Endothelial cell of hepatic sinusoid (primary cell): Measurements from ENCODE around the gene RAI14.

Source experiments
- in situ Hi-C: cut with HindIII; loops from 2 replicates; pipeline ENCODE4 v1.10.0; 2017; ENCODE audit warnings: low sequenced_read_pairs

Gene RAI14

DNA sequence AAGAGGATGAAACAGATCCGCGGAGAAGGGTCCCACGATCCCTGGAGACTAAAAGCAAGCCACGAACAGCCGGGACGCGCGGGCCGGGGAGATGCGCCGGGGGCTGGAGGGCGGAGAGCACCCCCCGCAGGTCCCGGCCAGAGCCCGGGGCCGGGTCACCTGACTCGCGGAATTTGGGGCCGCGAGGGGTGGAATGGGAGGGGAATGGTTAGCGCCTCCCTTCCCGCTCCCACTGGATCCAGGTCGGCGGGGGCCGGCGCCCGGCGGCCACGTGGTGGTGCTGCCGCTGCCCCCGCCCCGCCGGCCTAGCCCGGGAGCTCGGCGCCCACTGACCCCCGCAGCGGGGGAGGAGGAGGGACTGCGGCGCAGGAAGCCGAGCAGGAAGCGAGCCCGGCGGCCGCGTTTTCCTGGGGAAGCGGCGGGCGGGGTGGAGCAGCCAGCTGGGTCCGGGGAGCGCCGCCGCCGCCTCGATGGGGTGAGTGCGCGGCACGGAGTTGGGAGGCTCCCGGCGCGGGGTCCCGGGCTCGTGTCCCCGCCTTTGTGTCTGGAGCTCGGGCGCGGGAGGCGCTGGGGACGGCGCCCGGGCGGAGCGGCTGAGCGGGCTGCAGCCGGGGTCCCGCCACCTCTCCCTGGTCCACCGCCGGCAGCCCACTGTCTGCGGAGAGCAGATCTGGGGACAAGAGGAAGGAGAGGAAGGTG, at the start of gene RAI14:
RAI14 (plus strand) TSS at position 328 of the 699 bp plus-strand sequence. CDS start 30,592 bp downstream, outside the sequence.
- in situ Hi-C loops: no loop called here

DNA sequence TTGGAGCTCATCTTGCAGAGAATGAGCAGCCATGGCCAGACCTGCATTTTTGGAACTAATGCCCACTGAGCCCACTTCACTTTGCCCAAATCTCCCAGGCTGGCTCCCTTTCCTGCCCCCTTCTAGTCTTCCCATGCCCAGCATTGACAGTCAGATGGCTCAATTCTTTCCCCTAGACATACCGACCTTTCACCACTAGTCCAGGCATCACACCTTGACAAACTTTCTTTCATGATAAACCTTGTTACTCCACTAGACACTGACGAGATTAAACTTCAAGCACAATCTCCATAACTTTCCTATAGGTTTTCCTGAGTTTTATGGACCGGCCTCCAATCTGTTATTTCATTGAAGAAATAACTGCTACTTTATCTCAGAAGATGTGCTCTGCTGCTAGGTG, 47.8 kb upstream of the RAI14 start:
- in situ Hi-C loops: loop anchor here (10.0 kb wide), 1 partner anchor 84 kb away; no protein-coding TSS in a partner anchor

DNA sequence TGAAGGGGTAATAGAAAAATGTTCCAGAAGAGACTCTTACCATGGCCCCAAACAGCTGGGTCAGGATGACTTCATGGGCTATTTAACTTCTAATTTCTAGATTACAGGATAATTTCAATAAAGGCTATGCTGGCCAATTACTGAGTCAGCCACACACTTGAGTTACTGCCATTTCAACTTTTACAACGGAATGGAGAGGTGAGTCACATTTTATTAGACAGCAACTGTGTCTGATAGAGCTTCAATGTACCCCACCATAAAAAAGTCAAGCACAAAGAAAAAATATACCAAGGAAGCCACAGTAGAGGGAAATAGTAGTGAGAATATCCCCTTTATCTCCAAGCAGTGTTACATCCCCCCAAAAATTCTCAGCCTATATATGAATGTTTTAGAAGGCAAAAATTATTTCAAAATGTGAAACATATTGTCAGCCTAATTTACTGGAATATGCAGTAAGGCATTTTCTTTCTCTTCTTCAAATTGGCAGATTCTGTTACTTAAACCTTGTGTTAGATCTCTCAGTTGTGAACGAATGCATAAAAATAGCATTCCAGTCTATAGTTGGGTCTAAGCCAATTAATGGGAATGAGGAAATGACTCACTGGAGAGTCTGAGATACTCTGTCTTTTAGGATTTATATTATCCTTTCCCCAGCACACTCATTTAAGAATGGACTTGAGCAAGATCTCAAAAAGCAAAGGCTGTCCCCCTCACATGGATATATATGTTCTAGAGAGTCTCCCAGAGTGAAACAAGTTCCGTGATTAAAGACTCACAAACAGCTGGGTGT, 47.1 kb upstream of the RAI14 start:
- in situ Hi-C loops: loop anchor here (10.0 kb wide), 1 partner anchor 84 kb away; no protein-coding TSS in a partner anchor

DNA sequence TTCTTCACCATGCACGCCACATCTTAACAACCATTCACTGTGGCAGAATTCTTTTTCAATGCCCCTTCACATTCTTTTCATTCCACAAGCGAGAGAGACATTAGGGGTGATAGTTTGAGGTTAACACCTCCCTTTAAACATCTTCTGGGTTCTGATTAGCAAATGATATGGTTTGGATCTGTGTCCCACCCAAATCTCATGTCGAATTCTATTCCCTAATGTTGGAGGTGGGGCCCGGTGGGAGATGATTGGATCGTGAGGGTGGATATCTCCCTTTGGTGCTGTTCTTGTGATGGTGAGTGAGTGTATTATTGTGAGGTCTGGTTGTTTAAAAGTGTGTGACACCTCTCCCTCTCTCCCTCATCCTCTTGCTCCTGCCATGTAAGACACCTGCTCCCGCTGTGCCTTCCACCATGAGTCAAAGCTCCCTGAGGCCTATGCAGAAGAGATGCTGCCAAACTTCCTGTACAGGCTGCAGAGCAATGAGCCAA, 46.1 kb upstream of the RAI14 start:
- in situ Hi-C loops: loop anchor here (10.0 kb wide), 1 partner anchor 85 kb away; no protein-coding TSS in a partner anchor

DNA sequence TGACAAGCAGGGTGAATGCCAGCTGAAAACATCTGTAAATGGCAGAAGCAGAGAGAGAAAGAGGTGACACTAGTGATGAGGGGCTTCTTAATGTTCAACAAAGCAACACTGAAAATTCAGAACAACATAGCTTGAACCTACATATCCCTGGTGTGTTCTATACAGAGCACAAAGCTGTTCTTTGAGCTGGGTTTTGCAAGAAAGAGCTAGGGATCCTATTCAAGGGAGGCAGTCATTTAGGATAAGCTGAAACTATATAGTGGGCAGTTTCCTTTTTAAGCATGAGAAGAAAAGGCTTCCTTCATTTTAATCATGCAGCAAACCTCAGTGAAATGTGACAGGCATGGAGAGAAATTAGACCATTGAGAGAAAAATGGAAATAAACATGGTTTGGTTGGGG, 45.6 kb upstream of the RAI14 start:
- in situ Hi-C loops: no loop called here

GRCh38 chr5:34611464-34612415, 44.4 kb upstream of the RAI14 start:
- in situ Hi-C loops: no loop called here

- in situ Hi-C loops: no loop called here
These were observed 39.5 kb upstream of the RAI14 start for GRCh38 chr5:34616651-34617050.

GRCh38 chr5:34618371-34619065, 37.6 kb upstream of the RAI14 start:
- in situ Hi-C loops: no loop called here

DNA sequence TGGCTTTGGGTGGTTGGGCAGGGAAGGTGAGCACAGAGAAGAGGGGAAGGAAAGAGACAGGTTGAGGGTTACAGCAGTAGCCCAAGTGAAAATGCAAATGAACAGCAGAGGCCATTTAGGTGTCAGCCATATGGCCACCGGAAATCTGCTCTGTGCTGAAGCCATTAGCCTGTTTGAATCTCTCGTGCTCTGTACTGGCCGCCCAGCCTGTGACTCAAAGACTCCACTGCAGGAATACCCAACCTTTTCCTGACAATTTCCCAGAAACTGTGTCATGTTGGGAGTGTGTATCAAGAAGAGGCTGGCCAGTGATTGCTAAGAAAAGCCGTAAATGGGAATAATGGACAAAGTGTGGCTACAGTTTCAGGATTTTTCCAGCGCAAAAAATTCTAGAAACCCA, 35.9 kb upstream of the RAI14 start:
- in situ Hi-C loops: no loop called here

- in situ Hi-C loops: no loop called here
These were observed 34.6 kb upstream of the RAI14 start for GRCh38 chr5:34621277-34622097.

DNA sequence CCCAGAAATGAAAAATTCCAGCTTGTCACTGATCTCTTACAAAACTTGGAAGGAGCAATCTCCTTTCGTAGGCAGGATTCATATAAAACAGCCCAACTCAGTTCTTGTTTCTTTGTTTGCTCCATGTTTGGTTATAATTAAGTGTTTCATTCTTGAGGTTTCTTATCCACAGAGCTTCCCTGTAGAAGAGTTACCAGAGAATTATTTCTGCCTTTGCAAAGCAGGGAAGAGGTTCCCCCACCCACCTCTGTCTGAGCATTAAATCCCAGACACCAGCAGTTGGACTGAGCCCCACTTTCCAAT, 34.1 kb upstream of the RAI14 start:
- in situ Hi-C loops: no loop called here

DNA sequence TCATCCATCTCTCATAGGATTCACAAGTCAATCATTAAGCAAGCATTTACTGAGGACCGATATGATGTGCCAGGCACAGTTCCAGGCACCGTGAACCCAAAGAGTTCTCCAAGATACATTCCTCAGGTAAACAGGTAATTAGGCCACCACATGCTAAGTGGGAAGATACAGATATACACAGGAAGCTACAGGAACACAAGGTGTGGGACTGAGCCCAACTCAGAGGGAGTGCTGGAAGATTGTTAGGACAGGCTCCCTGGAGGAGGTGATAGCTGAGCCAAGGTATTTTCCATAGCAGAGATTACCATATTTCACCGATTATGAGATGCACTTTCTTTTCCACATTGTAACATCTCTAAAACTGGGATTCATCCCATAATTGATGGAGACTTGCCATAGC, 31.4 kb upstream of the RAI14 start:
- in situ Hi-C loops: no loop called here

- in situ Hi-C loops: no loop called here
These were observed 30.9 kb upstream of the RAI14 start for GRCh38 chr5:34625246-34625645.

- in situ Hi-C loops: no loop called here
These were observed 30.1 kb upstream of the RAI14 start for GRCh38 chr5:34626036-34626435.

DNA sequence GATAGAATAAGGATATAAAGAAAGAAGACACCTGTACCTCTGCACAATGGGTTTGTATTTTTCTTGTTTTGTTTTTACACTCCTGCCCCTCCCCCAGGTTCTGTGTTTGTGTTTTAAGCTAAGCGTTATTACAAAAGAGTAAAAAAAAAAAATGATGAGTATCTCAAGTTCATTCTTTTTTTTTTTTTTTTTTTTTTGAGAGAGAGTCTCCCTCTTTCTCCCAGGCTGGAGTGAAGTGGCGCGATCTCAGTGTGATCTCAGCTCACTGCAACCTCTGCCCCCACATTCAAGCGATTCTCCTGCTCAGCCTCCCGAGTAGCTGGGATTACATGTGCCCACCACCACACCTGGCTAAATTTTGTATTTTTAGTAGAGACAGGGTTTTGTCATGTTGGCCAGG, 29.4 kb upstream of the RAI14 start:
- in situ Hi-C loops: no loop called here

- in situ Hi-C loops: no loop called here
These were observed 28.3 kb upstream of the RAI14 start for GRCh38 chr5:34627794-34628193.

GRCh38 chr5:34628373-34628772, 27.8 kb upstream of the RAI14 start:
- in situ Hi-C loops: no loop called here

DNA sequence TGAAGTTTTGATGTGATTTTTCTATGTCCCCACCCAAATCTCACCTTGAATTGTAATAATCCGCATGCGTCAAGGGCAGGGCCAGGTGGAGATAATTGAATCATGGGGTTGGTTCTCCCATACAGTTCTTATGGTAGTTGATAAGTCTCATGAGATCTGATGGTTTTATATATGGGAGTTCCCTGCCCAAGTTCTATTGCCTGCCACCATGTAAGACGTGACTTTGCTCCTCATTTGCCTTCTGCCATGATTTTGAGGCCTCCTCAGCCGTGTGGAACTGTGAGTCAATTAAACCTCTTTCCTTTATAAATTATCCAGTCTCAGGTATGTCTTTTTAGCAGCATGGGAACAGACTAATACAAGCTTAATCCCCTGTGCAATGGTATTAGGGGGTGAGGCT, 25.5 kb upstream of the RAI14 start:
- in situ Hi-C loops: no loop called here

DNA sequence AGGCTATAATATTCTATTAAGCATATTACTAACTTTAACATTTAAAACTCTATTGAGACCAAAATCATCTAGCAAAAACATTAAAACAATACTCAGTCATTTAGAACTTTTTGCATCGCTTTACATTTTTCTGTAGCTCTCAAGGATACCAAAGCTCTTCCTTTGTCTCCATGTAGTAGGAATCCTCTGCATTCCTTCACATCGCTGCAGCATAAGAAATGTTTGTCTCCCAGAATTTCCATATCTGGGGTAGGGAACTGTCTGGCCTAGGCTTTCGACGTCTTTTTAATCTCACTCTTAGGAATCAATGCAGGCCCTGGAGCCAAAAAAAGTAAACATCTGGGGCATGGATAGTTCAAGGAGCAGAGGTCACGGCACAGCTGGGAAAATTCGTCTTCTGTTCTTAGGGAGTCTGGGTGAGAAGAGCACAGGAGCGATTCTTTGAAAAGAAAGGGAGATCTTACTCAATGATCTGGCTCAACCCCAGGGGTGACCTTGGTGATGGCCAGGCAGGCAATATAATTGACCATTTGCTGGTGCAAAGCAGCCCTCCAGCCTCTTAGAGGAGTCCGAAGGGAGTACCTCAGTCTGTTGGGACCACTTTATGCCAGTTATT, 23.2 kb upstream of the RAI14 start:
- in situ Hi-C loops: no loop called here
